GM13977 (cell line): Measurements from ENCODE around the gene HTT.

ENCODE experiments used
- DNase-seq: peaks from one replicate; pipeline ENCODE4 v3.0.0; 2012; ENCODE audit warnings: low spot score
- CTCF ChIP-seq: IDR thresholded peaks from 2 replicates; pipeline ENCODE4 v1.5.1; 2012; ENCODE audit warnings: mild to moderate bottlenecking, control low read depth; ENCODE audit not compliant: insufficient read depth; ENCODE audit errors: extremely low read depth, missing control alignments
- in situ Hi-C: fragments of 300-500 bp; cut with MboI; formaldehyde crosslinking; loops from one replicate; pipeline ENCODE4 v1.12.0; 2022; ENCODE audit warnings: low sequenced_read_pairs, low pct_unique_long_range_greater_than_20kb, mixed read lengths, inconsistent platforms; ENCODE audit not compliant: unreplicated experiment

Gene HTT

GRCh38 chr4:3040452-3041191 lies 33.9 kb upstream of the HTT start:
- TF ChIP-seq CTCF = no peak
- in situ Hi-C loops = no loop called here
- DNase-seq = peak; percentile 56

GRCh38 chr4:3041192-3042142 lies 33.0 kb upstream of the HTT start:
- in situ Hi-C loops = no loop called here

GRCh38 chr4:3042226-3042625 lies 32.3 kb upstream of the HTT start:
- DNase-seq = no peak
- no peak for TF ChIP-seq CTCF
- in situ Hi-C loops = no loop called here

More at GRCh38 chr4:3041192-3042142, 33.0 kb upstream of the HTT start:
- no peak for DNase-seq
- TF ChIP-seq CTCF = no peak

DNA sequence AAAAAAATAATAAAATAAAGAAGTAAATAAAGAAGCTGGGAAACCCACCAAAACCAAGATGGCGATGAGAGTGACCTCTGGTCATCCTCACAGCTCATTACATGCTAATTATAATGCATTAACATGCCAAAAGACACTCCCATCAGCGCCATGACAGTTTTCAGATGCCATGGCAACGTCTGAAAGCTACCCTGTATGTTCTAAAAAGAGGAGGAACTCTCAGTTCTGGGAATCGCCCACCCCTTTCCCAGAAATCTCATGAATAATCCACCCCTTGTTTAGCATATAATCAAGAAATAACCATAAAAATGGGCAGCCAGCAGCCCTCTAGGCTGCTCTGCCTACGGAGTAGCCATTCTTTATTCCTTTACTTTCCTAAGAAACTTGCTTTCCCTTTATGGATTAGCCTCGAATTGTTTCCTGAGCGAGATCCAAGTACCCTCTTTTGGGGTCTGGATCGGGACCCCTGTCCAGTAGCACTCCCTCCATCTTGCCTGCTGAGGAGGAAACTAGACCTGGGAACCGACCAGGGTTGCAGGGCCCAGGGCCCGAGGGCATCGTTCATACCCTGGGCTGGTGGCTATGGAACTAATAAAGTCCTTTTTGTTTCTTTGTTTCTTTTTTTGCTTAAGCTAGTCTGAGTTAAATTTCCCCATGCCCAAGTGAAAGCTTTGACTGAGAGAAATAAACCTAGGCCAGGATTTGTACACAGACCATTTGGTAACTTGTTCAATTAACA lies 31.0 kb upstream of the HTT start:
- no peak for TF ChIP-seq CTCF
- in situ Hi-C loops = no loop called here
- DNase-seq = no peak

- TF ChIP-seq CTCF = no peak
These were observed 29.3 kb upstream of the HTT start for GRCh38 chr4:3044870-3045819.

More at GRCh38 chr4:3044870-3045819, 29.3 kb upstream of the HTT start:
- in situ Hi-C loops = no loop called here
- no peak for DNase-seq
